Gastrocnemius medialis (tissue), 4 donors: ENCODE results near the gene GLT6D1.

ENCODE experiments used
- CTCF ChIP-seq, 5 experiments: fragments of 450-650 bp in 3 of 5; fragments of 200-600 bp in 2 of 5; sonication (generic) in 2 of 5; IDR thresholded peaks in 4 of 5; conservative IDR thresholded peaks in 1 of 5; 1 replicate in 4 of 5; 2 replicates in 1 of 5; pipeline ENCODE4 v1.5.1; 2016 to 2019; ENCODE audit warnings: antibody characterized with exemption in 5 of 5, mild to moderate bottlenecking in 3 of 5, moderate library complexity in 3 of 5
- POLR2A ChIP-seq, 2 donors: fragments of 450-650 bp; IDR thresholded peaks; one replicate each; pipeline ENCODE4 v1.6.1; 2017; ENCODE audit warnings: antibody characterized with exemption in 2 of 2, mild to moderate bottlenecking in 2 of 2, moderate library complexity in 2 of 2

- TF ChIP-seq POLR2A (IDR thresholded peaks at IDR 0.05) (no peak), CTCF (IDR thresholded peaks at IDR 0.05 in 4 of 5, conservative IDR thresholded peaks at IDR 0.05 in 1 of 5) (no peak)
Observed at GRCh38 chr9:135650408-135650807, 11.1 kb upstream of the GLT6D1 start.
